Osteoblast (primary cell): ENCODE data around the gene SMARCB1. TPM values are rescaled to one million over a fixed set of nuclear protein-coding genes. Genes with fewer than 3 reads are reported as not detected.
A peak's percentile ranks its signal among the peaks of the same experiment; 100 is the strongest.

Experiments used
- DNase-seq: peaks from one replicate; pipeline ENCODE4 v3.0.0; 2011; ENCODE audit warnings: low spot score, mixed read lengths; ENCODE audit not compliant: insufficient read length; ENCODE audit errors: missing footprints
- H2AFZ ChIP-seq: 2 replicates; pipeline ENCODE4 v1.6.0; 2011; ENCODE audit warnings: mild to moderate bottlenecking, low read length
- H3K27ac ChIP-seq: 2 replicates; pipeline ENCODE4 v1.5.1; 2011; ENCODE audit warnings: mild to moderate bottlenecking, low read depth, low read length, moderate library complexity
- H3K27me3 ChIP-seq: 2 replicates; pipeline ENCODE4 v1.6.0; 2012; ENCODE audit warnings: mild to moderate bottlenecking, control low read depth, inconsistent platforms, low read length, moderate library complexity; ENCODE audit not compliant: insufficient read depth
- H3K36me3 ChIP-seq: 2 replicates; pipeline ENCODE4 v1.5.1; 2011; ENCODE audit warnings: mild to moderate bottlenecking, low read length, control low read depth, moderate library complexity; ENCODE audit not compliant: insufficient read depth
- H3K4me1 ChIP-seq: 2 replicates; pipeline ENCODE4 v1.5.1; 2011; ENCODE audit warnings: mild to moderate bottlenecking, low read length, control low read depth, moderate library complexity; ENCODE audit not compliant: insufficient read depth
- H3K4me2 ChIP-seq: 2 replicates; pipeline ENCODE4 v1.6.0; 2011; ENCODE audit warnings: mild to moderate bottlenecking, low read length; ENCODE audit not compliant: insufficient read depth
- H3K4me3 ChIP-seq: fragments of 200-600 bp; sonication (generic); 3 replicates; pipeline ENCODE4 v1.5.1; 2012; ENCODE audit warnings: mild to moderate bottlenecking, low read length, inconsistent platforms; ENCODE audit not compliant: insufficient read depth
- H3K79me2 ChIP-seq: 2 replicates; pipeline ENCODE4 v1.6.0; 2012; ENCODE audit warnings: mild to moderate bottlenecking, low read length, control low read depth, inconsistent platforms; ENCODE audit not compliant: insufficient read depth
- H3K9me3 ChIP-seq: 2 replicates; pipeline ENCODE4 v1.5.1; 2011; ENCODE audit warnings: low read depth, low read length, control low read depth
- H4K20me1 ChIP-seq: 2 replicates; pipeline ENCODE4 v1.6.0; 2012; ENCODE audit warnings: mild to moderate bottlenecking, low read length, control low read depth; ENCODE audit not compliant: insufficient read depth
- CTCF ChIP-seq: IDR thresholded peaks from 2 replicates; pipeline ENCODE4 v1.5.1; 2011; ENCODE audit warnings: mild to moderate bottlenecking, low read depth, low read length, moderate library complexity; ENCODE audit errors: extremely low read depth
- small RNA-seq: library from RNA; depleted of rRNA; stranded (forward); fragments of <200 nt; gene quantifications from one replicate; pipeline ENCODE3, GENCODE V24; 2012
- total RNA-seq: library from RNA; depleted of rRNA; stranded (reverse); fragments of >200 nt; gene quantifications from 2 replicates; pipeline ENCODE4 v1.2.3, GENCODE V29; 2012

SMARCB1 gene
- total RNA-seq, 1 donor: 49.2 TPM

DNA sequence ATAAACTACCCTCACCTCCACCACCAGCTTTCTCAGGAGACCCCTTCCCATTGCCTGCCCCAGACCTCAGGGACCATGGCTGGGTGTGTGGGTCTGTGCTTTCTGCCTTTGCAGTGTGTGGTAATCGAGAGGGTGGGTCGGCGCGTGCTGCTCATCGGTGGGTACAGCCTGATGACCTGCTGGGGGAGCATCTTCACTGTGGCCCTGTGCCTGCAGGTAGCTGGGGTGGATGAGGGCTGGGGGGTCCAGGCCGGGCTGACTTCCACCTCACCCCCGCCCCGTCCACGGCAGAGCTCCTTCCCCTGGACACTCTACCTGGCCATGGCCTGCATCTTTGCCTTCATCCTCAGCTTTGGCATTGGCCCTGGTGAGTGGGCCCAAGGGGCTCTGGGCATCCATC, 96.9 kb downstream of the SMARCB1 start:
- H3K4me1 ChIP-seq: peaks cover 9% of the 10 kb centered on the region
- no peak for TF ChIP-seq CTCF
- no peaks in the 10 kb centered on the region for H4K20me1 ChIP-seq
- H3K9me3 ChIP-seq: no peaks in the 10 kb centered on the region
- peak; percentile 41 for DNase-seq
- H3K27ac ChIP-seq: no peak overlapping the region
- H2AFZ ChIP-seq: no peak overlapping the region
- no peaks in the 10 kb centered on the region for H3K27me3 ChIP-seq
- no peaks in the 10 kb centered on the region for H3K36me3 ChIP-seq
- H3K4me3 ChIP-seq: no peak overlapping the region
- no peaks in the 10 kb centered on the region for H3K79me2 ChIP-seq
- H3K4me2 ChIP-seq: no peak overlapping the region

- Histone ChIP-seq H3K4me3 (no peak overlapping the region), H3K27ac (no peak overlapping the region), H3K27me3 (no peaks in the 10 kb centered on the region), H3K9me3 (no peaks in the 10 kb centered on the region), H2AFZ (no peak overlapping the region), H3K36me3 (no peaks in the 10 kb centered on the region), H3K4me2 (no peak overlapping the region), H4K20me1 (no peaks in the 10 kb centered on the region), H3K79me2 (no peaks in the 10 kb centered on the region), H3K4me1 (peaks cover 12% of the 10 kb centered on the region)
- TF ChIP-seq CTCF: no peak
- no peak for DNase-seq
These were observed 97.4 kb downstream of the SMARCB1 start for GRCh38 chr22:23884140-23884539.

Small RNA genes lying within 50 kb of the gene (small RNA-seq; reads per million reads assigned to genes)
- gene RN7SL268P: not detected

Other genes starting within 250 kb of the SMARCB1 start
- not detected in 2 replicates for gene IGLL1, start 206.7 kb upstream of the SMARCB1 start, total RNA-seq
- 0.29 and 0.36 TPM in 2 replicates for gene DRICH1, start 154.6 kb upstream of the SMARCB1 start, total RNA-seq
- not detected in 2 replicates for gene RGL4, start 96.0 kb upstream of the SMARCB1 start, total RNA-seq
- 6.5 and 7.4 TPM in 2 replicates for gene ZNF70, start 35.9 kb upstream of the SMARCB1 start, total RNA-seq
- gene VPREB3, start 32.5 kb upstream of the SMARCB1 start, total RNA-seq: not detected in 2 replicates
- 0.72 and 0.88 TPM in 2 replicates for gene C22orf15, start 24.0 kb upstream of the SMARCB1 start, total RNA-seq
- 0.88 and 1.1 TPM in 2 replicates for gene CHCHD10, start 19.0 kb upstream of the SMARCB1 start, total RNA-seq
- gene MMP11, start 14.1 kb upstream of the SMARCB1 start, total RNA-seq: 23.5 and 41.3 TPM in 2 replicates
- gene DERL3, start 52.0 kb downstream of the SMARCB1 start, total RNA-seq: 0.36 and 0.59 TPM in 2 replicates
- 14.1 and 20.9 TPM in 2 replicates for gene SLC2A11, start 70.9 kb downstream of the SMARCB1 start, total RNA-seq
- 123 and 131 TPM in 2 replicates for gene MIF, start 107.4 kb downstream of the SMARCB1 start, total RNA-seq
- 2.4 and 13.8 TPM in 2 replicates for gene GSTT2B, start 174.2 kb downstream of the SMARCB1 start, total RNA-seq
- gene DDTL, start 179.9 kb downstream of the SMARCB1 start, total RNA-seq: 1.8 TPM in 2 replicates
- 80.3 and 83.4 TPM in 2 replicates for gene DDT, start 187.5 kb downstream of the SMARCB1 start, total RNA-seq
- gene GSTT2, start 193.2 kb downstream of the SMARCB1 start, total RNA-seq: 0.59 and 1.1 TPM in 2 replicates
- gene GSTT4, start 218.5 kb downstream of the SMARCB1 start, total RNA-seq: not detected in 2 replicates
- gene CABIN1, start 224.3 kb downstream of the SMARCB1 start, total RNA-seq: 45.4 and 46.3 TPM in 2 replicates